Keratinocyte (primary cell): ENCODE data around the gene CDC14B. TPM values are rescaled to one million over a fixed set of nuclear protein-coding genes. Genes with fewer than 3 reads are reported as not detected.

ENCODE experiments used
- DNase-seq: peaks from one replicate; pipeline ENCODE4 v3.0.0-alpha.2; 2011; ENCODE audit warnings: low read depth, missing footprints, low spot score
- FAIRE-seq: peaks from 2 replicates; lab custom pipeline; 2011; peaks lifted over from hg19 to GRCh38; lab: Jason Lieb, UNC
- H2AFZ ChIP-seq: 2 replicates; pipeline ENCODE4 v1.6.0; 2012; ENCODE audit warnings: low read length, control low read depth, inconsistent platforms; ENCODE audit not compliant: control insufficient read depth
- H3K27ac ChIP-seq: 2 replicates; pipeline ENCODE4 v1.5.1; 2011; ENCODE audit warnings: low read length; ENCODE audit not compliant: control insufficient read depth, insufficient read depth
- H3K27me3 ChIP-seq: 3 replicates; pipeline ENCODE4 v1.6.0; 2011; ENCODE audit warnings: low read length; ENCODE audit not compliant: control insufficient read depth, insufficient read depth; ENCODE audit errors: extremely low read depth
- H3K36me3 ChIP-seq, 2 experiments: 2 replicates in 1 of 2; 3 replicates in 1 of 2; pipeline ENCODE4 v1.5.1; 2011; ENCODE audit warnings: low read length in 2 of 2, mild to moderate bottlenecking in 1 of 2; ENCODE audit not compliant: control insufficient read depth in 2 of 2, insufficient read depth in 2 of 2; ENCODE audit errors: extremely low read depth in 1 of 2
- H3K4me1 ChIP-seq: 3 replicates; pipeline ENCODE4 v1.5.1; 2011; ENCODE audit warnings: low read length; ENCODE audit not compliant: control insufficient read depth, insufficient read depth; ENCODE audit errors: extremely low read depth
- H3K4me2 ChIP-seq: 3 replicates; pipeline ENCODE4 v1.6.0; 2011; ENCODE audit warnings: low read depth, low read length; ENCODE audit not compliant: control insufficient read depth, insufficient read depth; ENCODE audit errors: extremely low read depth
- H3K4me3 ChIP-seq, 3 experiments: fragments of 200-600 bp in 1 of 3; sonication (generic) in 1 of 3; 2 replicates in 2 of 3; 3 replicates in 1 of 3; pipeline ENCODE4 v1.5.1; 2011 to 2016; ENCODE audit warnings: low read length in 3 of 3, mild to moderate bottlenecking in 3 of 3, control low read depth in 2 of 3, inconsistent platforms in 1 of 3, low read depth in 1 of 3, mixed read lengths in 1 of 3, mixed run types in 1 of 3, moderate library complexity in 1 of 3; ENCODE audit not compliant: control insufficient read depth in 2 of 3, insufficient read depth in 2 of 3; ENCODE audit errors: extremely low read depth in 1 of 3
- H3K79me2 ChIP-seq: 2 replicates; pipeline ENCODE4 v1.6.0; 2012; ENCODE audit warnings: low read length; ENCODE audit not compliant: control insufficient read depth, insufficient read depth
- H3K9ac ChIP-seq: 3 replicates; pipeline ENCODE4 v1.6.0; 2011; ENCODE audit warnings: low read length; ENCODE audit not compliant: control insufficient read depth, insufficient read depth; ENCODE audit errors: extremely low read depth
- H3K9me1 ChIP-seq: 3 replicates; pipeline ENCODE4 v1.6.0; 2011; ENCODE audit warnings: low read length; ENCODE audit not compliant: control insufficient read depth, insufficient read depth; ENCODE audit errors: extremely low read depth
- H3K9me3 ChIP-seq: 2 replicates; pipeline ENCODE4 v1.5.1; 2012; ENCODE audit warnings: low read depth, low read length; ENCODE audit not compliant: control insufficient read depth
- H4K20me1 ChIP-seq: 3 replicates; pipeline ENCODE4 v1.6.0; 2011; ENCODE audit warnings: low read length; ENCODE audit not compliant: control insufficient read depth, insufficient read depth; ENCODE audit errors: extremely low read depth
- CTCF ChIP-seq, 3 experiments: IDR thresholded peaks in 1 of 3; conservative IDR thresholded peaks in 1 of 3; optimal IDR thresholded peaks in 1 of 3; 2 replicates in 2 of 3; 3 replicates in 1 of 3; pipeline versions ENCODE3 to v1.5.1; 2011; ENCODE audit warnings: low read length in 3 of 3, mild to moderate bottlenecking in 3 of 3, moderate library complexity in 2 of 3, control low read depth in 1 of 3, inconsistent platforms in 1 of 3; ENCODE audit not compliant: insufficient read depth in 2 of 3; ENCODE audit errors: extremely low read depth in 1 of 3
- EZH2 ChIP-seq: IDR thresholded peaks from one replicate; pipeline ENCODE4 v1.6.1; 2012; ENCODE audit warnings: inconsistent platforms, mild to moderate bottlenecking, low read length, moderate library complexity
- dilution Hi-C: fragments of 300-500 bp; cut with MboI; formaldehyde crosslinking; loops from one replicate; pipeline ENCODE4 v1.7.0; 2020; ENCODE audit warnings: low sequenced_read_pairs; ENCODE audit not compliant: extremely low pct_ligation_motif_present
- polyA plus RNA-seq, 5 experiments: library from polyadenylated mRNA; depleted of rRNA in 3 of 5; stranded (reverse) in 3 of 5; stranded (forward) in 1 of 5; unstranded in 1 of 5; fragments of >200 nt; gene quantifications; 1 replicate in 1 of 5; 2 replicates in 3 of 5; 3 replicates in 1 of 5; pipeline versions ENCODE4 v1.2.1 to v1.2.3, GENCODE V29; 2011 to 2012; ENCODE audit warnings: missing spikeins in 2 of 5, low read depth in 1 of 5, low replicate concordance in 1 of 5

Gene CDC14B
- polyA plus RNA-seq, 1 donor (not counting 4 experiments of a cell fraction or from before 2014, with no cell fraction given): 7.5 TPM

GRCh38 chr9:96459268-96460007, 160.2 kb downstream of the CDC14B start:
- no peaks in the 10 kb centered on the region for H3K4me1 ChIP-seq
- peaks cover 6% of the 10 kb centered on the region for H3K79me2 ChIP-seq
- no peaks in the 10 kb centered on the region for H3K9me1 ChIP-seq
- dilution Hi-C loops: no loop called here
- H3K27me3 ChIP-seq: no peaks in the 10 kb centered on the region
- H3K4me3 ChIP-seq: no peak overlapping the region
- no peak for TF ChIP-seq CTCF (optimal IDR thresholded peaks at IDR 0.05 in 1 of 3, IDR thresholded peaks at IDR 0.05 in 1 of 3, conservative IDR thresholded peaks at IDR 0.05 in 1 of 3; ENCODE audit: extremely low read depth in 1 of 3, insufficient read depth in 2 of 3, low read length in 3 of 3)
- no peak for TF ChIP-seq EZH2
- DNase-seq (no peak), FAIRE-seq (peak; percentile 26)
- no peak overlapping the region for H2AFZ ChIP-seq
- no peaks in the 10 kb centered on the region for H4K20me1 ChIP-seq
- peaks cover 0 to 3% of the 10 kb centered on the region in 2 experiments for H3K36me3 ChIP-seq
- H3K4me2 ChIP-seq: no peak overlapping the region
- H3K9me3 ChIP-seq: no peaks in the 10 kb centered on the region
- H3K9ac ChIP-seq: no peak overlapping the region
- no peak overlapping the region for H3K27ac ChIP-seq

GRCh38 chr9:96458226-96458625, 161.4 kb downstream of the CDC14B start:
- H3K9ac ChIP-seq: no peak overlapping the region
- FAIRE-seq: no peak
- no peak overlapping the region for H2AFZ ChIP-seq
- no peaks in the 10 kb centered on the region for H4K20me1 ChIP-seq
- no peak for DNase-seq
- dilution Hi-C loops: no loop called here
- H3K4me2 ChIP-seq: no peak overlapping the region
- no peaks in the 10 kb centered on the region for H3K9me1 ChIP-seq
- peaks cover 6% of the 10 kb centered on the region for H3K79me2 ChIP-seq
- no peaks in the 10 kb centered on the region for H3K27me3 ChIP-seq
- H3K4me3 ChIP-seq: no peak overlapping the region
- H3K4me1 ChIP-seq: no peaks in the 10 kb centered on the region
- no peak overlapping the region for H3K27ac ChIP-seq
- H3K36me3 ChIP-seq: peaks cover 0 to 1% of the 10 kb centered on the region in 2 experiments
- H3K9me3 ChIP-seq: no peaks in the 10 kb centered on the region
- TF ChIP-seq EZH2: no peak
- no peak for TF ChIP-seq CTCF (optimal IDR thresholded peaks at IDR 0.05 in 1 of 3, IDR thresholded peaks at IDR 0.05 in 1 of 3, conservative IDR thresholded peaks at IDR 0.05 in 1 of 3; ENCODE audit: extremely low read depth in 1 of 3, insufficient read depth in 2 of 3, low read length in 3 of 3)
